Measurements from ENCODE around the gene SLC25A31.

SLC25A31 gene

GRCh38 chr4:127730142-127730913, at the start of gene SLC25A31:
Gene SLC25A31 (plus strand): TSS chr4:127730400. CDS start chr4:127730546, 146 bp downstream.
- no peaks in the 10 kb centered on the region for H3K4me1 ChIP-seq
- no peaks in the 10 kb centered on the region for H4K20me1 ChIP-seq
- H3K4me2 ChIP-seq, result no peak within 1 kb of the TSS
- TF ChIP-seq Cebpa-rat (IDR thresholded peaks at IDR 0.05), result no peak
- H3K9me3 ChIP-seq (replicated peaks in 1 of 11), result peaks cover 0 to 10% (median 5%) of the 10 kb centered on the region in 11 experiments; a peak in 8 of 22 replicates
- H3K9ac ChIP-seq, result no peak within 1 kb of the TSS
- no peaks in the 10 kb centered on the region for H3K36me3 ChIP-seq
- H3K27me3 ChIP-seq, result no peaks in the 10 kb centered on the region
- H3K27ac ChIP-seq, result no peak within 1 kb of the TSS
- H3K4me3 ChIP-seq, result no peak within 1 kb of the TSS

GRCh38 chr4:127685292-127685691, 44.9 kb upstream of the SLC25A31 start:
- no peaks in the 10 kb centered on the region for H3K36me3 ChIP-seq
- peaks cover 0 to 24% (median 0%) of the 10 kb centered on the region in 11 experiments; a peak in 3 of 22 replicates for H3K27me3 ChIP-seq
- H3K4me3 ChIP-seq, result no peak overlapping the region
- H3K9ac ChIP-seq, result no peak overlapping the region
- no peaks in the 10 kb centered on the region for H4K20me1 ChIP-seq
- no peak for TF ChIP-seq Cebpa-rat (IDR thresholded peaks at IDR 0.05)
- H3K4me1 ChIP-seq, result no peaks in the 10 kb centered on the region
- no peaks in the 10 kb centered on the region for H3K9me3 ChIP-seq (replicated peaks in 1 of 11)
- no peak overlapping the region for H3K27ac ChIP-seq
- no peak overlapping the region for H3K4me2 ChIP-seq

GRCh38 chr4:127686658-127687057, 43.5 kb upstream of the SLC25A31 start:
- no peaks in the 10 kb centered on the region for H3K4me1 ChIP-seq
- no peaks in the 10 kb centered on the region for H3K36me3 ChIP-seq
- no peak for TF ChIP-seq Cebpa-rat (IDR thresholded peaks at IDR 0.05)
- H3K4me2 ChIP-seq, result no peak overlapping the region
- H3K9me3 ChIP-seq (replicated peaks in 1 of 11), result no peaks in the 10 kb centered on the region
- peaks cover 0 to 36% (median 0%) of the 10 kb centered on the region in 11 experiments; a peak in 4 of 22 replicates for H3K27me3 ChIP-seq
- H3K4me3 ChIP-seq, result no peak overlapping the region
- no peak overlapping the region for H3K9ac ChIP-seq
- H4K20me1 ChIP-seq, result no peaks in the 10 kb centered on the region
- H3K27ac ChIP-seq, result no peak overlapping the region

- H3K9me3 ChIP-seq (replicated peaks in 1 of 11), result 0 out of 22 replicates have a peak, but pooled peaks cover 0 to under 1% (median 0%) of the 10 kb centered on the region in 11 experiments
- H3K4me3 ChIP-seq, result no peak overlapping the region
- no peaks in the 10 kb centered on the region for H3K4me1 ChIP-seq
- no peak overlapping the region for H3K4me2 ChIP-seq
- no peak overlapping the region for H3K9ac ChIP-seq
- H3K36me3 ChIP-seq, result no peaks in the 10 kb centered on the region
- H3K27me3 ChIP-seq, result peaks cover 0 to 36% (median 0%) of the 10 kb centered on the region in 11 experiments; a peak in 4 of 22 replicates
- H4K20me1 ChIP-seq, result no peaks in the 10 kb centered on the region
- no peak for TF ChIP-seq Cebpa-rat (IDR thresholded peaks at IDR 0.05)
- no peak overlapping the region for H3K27ac ChIP-seq
These were observed 42.6 kb upstream of the SLC25A31 start for GRCh38 chr4:127687580-127687979.

- H3K27ac ChIP-seq, result peak overlapping the region in 1 of 11 experiments; percentile 34; a peak in 1 of 22 replicates
These were observed 31.4 kb upstream of the SLC25A31 start for GRCh38 chr4:127698789-127699200.

GRCh38 chr4:127708985-127709384, 21.2 kb upstream of the SLC25A31 start:
- no peak overlapping the region for H3K27ac ChIP-seq
- no peaks in the 10 kb centered on the region for H4K20me1 ChIP-seq
- H3K27me3 ChIP-seq, result peaks cover 0 to 10% (median 0%) of the 10 kb centered on the region in 11 experiments; a peak in 1 of 22 replicates
- no peaks in the 10 kb centered on the region for H3K4me1 ChIP-seq
- no peaks in the 10 kb centered on the region for H3K36me3 ChIP-seq
- H3K4me3 ChIP-seq, result no peak overlapping the region
- no peak for TF ChIP-seq Cebpa-rat (IDR thresholded peaks at IDR 0.05)
- no peak overlapping the region for H3K4me2 ChIP-seq
- H3K9ac ChIP-seq, result no peak overlapping the region
- H3K9me3 ChIP-seq (replicated peaks in 1 of 11), result no peaks in the 10 kb centered on the region

More at GRCh38 chr4:127698789-127699200, 31.4 kb upstream of the SLC25A31 start:
- Histone ChIP-seq H3K9ac (no peak overlapping the region), H3K27me3 (peaks cover 0 to 73% (median 0%) of the 10 kb centered on the region in 11 experiments; a peak in 6 of 22 replicates), H3K9me3 (replicated peaks in 1 of 11) (peaks cover 0 to 20% (median 0%) of the 10 kb centered on the region in 11 experiments; a peak in 8 of 22 replicates), H3K4me1 (peaks cover 0 to 14% (median 5%) of the 10 kb centered on the region in 10 experiments; a peak in 8 of 20 replicates), H3K4me3 (no peak overlapping the region), H3K36me3 (no peaks in the 10 kb centered on the region; a peak in 1 of 22 replicates), H4K20me1 (no peaks in the 10 kb centered on the region), H3K4me2 (peak overlapping the region in 3 of 11 experiments; percentile 48 to 53 (median 52); a peak in 6 of 22 replicates)
- peak in 5 of 11 experiments; percentile 28 to 80 (median 57); a peak in 9 of 22 replicates for TF ChIP-seq Cebpa-rat (IDR thresholded peaks at IDR 0.05)

- TF ChIP-seq Cebpa-rat (IDR thresholded peaks at IDR 0.05), result no peak
- no peaks in the 10 kb centered on the region for H3K36me3 ChIP-seq
- H3K4me2 ChIP-seq, result no peak overlapping the region
- H3K9ac ChIP-seq, result no peak overlapping the region
- no peak overlapping the region for H3K4me3 ChIP-seq
- H3K27me3 ChIP-seq, result peaks cover 0 to 7% (median 0%) of the 10 kb centered on the region in 11 experiments; a peak in 1 of 22 replicates
- no peaks in the 10 kb centered on the region for H4K20me1 ChIP-seq
- no peak overlapping the region for H3K27ac ChIP-seq
- H3K4me1 ChIP-seq, result no peaks in the 10 kb centered on the region
- H3K9me3 ChIP-seq (replicated peaks in 1 of 11), result no peaks in the 10 kb centered on the region
These were observed 20.7 kb upstream of the SLC25A31 start for GRCh38 chr4:127709456-127709855.

GRCh38 chr4:127731406-127731805, 1.2 kb downstream of the SLC25A31 start:
- H3K4me1 ChIP-seq, result no peaks in the 10 kb centered on the region
- no peak overlapping the region for H3K4me3 ChIP-seq
- peaks cover 0 to 10% (median 5%) of the 10 kb centered on the region in 11 experiments; a peak in 8 of 22 replicates for H3K9me3 ChIP-seq (replicated peaks in 1 of 11)
- no peak overlapping the region for H3K27ac ChIP-seq
- no peaks in the 10 kb centered on the region for H4K20me1 ChIP-seq
- H3K9ac ChIP-seq, result no peak overlapping the region
- H3K4me2 ChIP-seq, result no peak overlapping the region
- no peaks in the 10 kb centered on the region for H3K27me3 ChIP-seq
- no peak for TF ChIP-seq Cebpa-rat (IDR thresholded peaks at IDR 0.05)
- H3K36me3 ChIP-seq, result no peaks in the 10 kb centered on the region

- Histone ChIP-seq H3K9me3 (replicated peaks in 1 of 11) (peaks cover 0 to 10% (median 5%) of the 10 kb centered on the region in 11 experiments; a peak in 8 of 22 replicates), H3K4me1 (no peaks in the 10 kb centered on the region), H3K27me3 (no peaks in the 10 kb centered on the region), H3K36me3 (no peaks in the 10 kb centered on the region), H3K4me2 (no peak overlapping the region), H3K9ac (no peak overlapping the region), H3K4me3 (no peak overlapping the region), H4K20me1 (no peaks in the 10 kb centered on the region), H3K27ac (no peak overlapping the region)
- no peak for TF ChIP-seq Cebpa-rat (IDR thresholded peaks at IDR 0.05)
These were observed 2.6 kb downstream of the SLC25A31 start for GRCh38 chr4:127732623-127733328.
